Dermis microvascular lymphatic vessel endothelial cell (primary cell): ENCODE data around the gene SUPT6H. TPM values are rescaled to one million over a fixed set of nuclear protein-coding genes. Genes with fewer than 3 reads are reported as not detected.
"Not testable (repeated sequence)": the region's sequence is repeated elsewhere in the genome, so short reads cannot be mapped to it uniquely, and the experiment has no call there.

Source experiments
- DNase-seq, 2 donors: peaks; one replicate each; pipeline versions ENCODE4 v3.0.0 to v3.0.0-alpha.2; 2010; ENCODE audit warnings: low read depth in 2 of 2
- total RNA-seq: library from RNA; depleted of rRNA; stranded (reverse); fragments of >200 nt; gene quantifications from 2 replicates; pipeline ENCODE4 v1.2.1, GENCODE V29; 2014

SUPT6H gene
- total RNA-seq, 1 donor from 2014 or later: 37.5 TPM

DNA sequence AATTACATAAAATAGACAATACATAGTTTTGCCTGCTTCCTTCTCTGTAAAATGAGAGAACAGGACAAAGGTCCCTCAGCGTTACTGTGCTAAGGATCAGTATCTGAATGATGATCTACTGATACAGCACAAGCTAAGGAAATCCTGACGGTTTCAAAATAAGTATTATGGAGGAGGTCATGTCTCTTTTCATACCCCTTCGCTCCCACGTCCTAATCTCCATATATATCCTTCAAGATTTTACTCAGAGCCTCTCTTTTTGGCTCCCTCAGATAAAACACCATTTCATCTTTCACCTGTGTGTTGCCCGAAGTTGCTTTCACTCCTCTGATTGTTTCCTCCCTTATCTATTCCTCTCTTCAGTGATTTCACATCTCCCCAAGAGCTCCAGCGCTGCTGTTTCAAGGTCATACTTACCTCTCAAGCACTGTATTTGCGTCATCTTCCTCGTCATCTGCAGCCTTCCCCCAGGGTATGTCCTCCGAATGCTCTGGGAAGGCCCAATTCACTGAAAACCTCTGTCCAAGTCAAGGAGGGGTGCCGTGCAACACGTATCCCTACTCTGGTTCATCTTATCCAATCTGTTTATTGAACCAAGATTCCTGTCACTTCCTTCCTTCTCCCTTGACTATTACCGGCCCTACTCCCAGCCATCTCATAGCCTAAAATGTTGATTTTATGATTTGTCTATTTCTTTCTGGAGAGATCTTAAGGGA, 15.8 kb upstream of the SUPT6H start:
- DNase-seq: no peak

DNA sequence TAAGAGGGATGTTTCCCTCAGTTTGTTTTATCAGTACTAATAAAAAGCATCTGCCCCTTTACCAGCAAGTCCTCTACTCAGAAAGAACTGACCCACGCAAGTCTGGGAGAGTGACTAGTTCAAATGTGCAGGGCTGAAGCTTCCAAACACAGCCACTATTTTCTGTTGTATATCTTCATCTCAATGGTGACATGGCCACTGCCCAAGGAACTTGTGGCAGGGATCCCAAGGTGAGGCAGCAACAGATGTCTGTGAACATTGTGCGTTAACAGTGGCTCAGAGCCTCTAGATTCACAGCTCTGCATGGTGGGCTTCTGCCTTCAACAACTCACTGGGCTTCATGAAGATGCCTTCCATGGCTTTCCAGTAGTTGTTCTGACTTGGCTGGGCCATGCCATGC, 13.3 kb upstream of the SUPT6H start:
- DNase-seq: no peak

DNA sequence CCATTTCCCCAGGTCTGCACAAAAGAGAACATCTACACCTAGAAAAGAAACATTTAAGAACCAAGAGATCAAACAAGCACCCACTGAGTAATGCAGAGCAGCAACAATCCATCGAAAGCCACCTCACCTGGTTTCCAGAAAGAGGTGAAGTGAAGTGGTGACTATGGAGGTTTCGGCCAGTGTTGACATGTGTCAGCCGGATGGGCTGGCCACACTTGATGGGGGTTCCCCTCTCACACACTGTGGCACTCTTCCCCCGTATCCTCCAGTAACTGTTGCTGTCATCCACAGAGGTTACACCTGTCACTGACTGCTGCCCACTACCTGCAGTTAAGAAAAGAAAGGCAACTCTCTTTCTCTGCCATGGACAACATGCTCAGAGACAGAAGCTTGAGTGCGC, 6.8 kb upstream of the SUPT6H start:
- DNase-seq: no peak

- DNase-seq: no peak
These were observed 4.2 kb upstream of the SUPT6H start for GRCh38 chr17:28657756-28658155.

DNA sequence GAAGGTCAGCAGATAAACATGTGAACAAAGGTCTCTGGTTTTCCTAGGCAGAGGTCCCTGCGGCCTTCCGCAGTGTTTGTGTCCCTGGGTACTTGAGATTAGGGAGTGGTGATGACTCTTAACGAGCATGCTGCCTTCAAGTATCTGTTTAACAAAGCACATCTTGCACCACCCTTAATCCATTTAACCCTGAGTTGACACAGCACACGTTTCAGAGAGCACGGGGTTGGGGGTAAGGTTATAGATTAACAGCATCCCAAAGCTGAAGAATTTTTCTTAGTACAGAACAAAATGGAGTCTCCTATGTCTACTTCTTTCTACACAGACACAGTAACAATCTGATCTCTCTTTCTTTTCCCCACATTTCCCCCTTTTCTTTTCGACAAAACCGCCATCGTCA, 3.7 kb upstream of the SUPT6H start:
- DNase-seq: not testable (repeated sequence)

- not testable (repeated sequence) for DNase-seq
These were observed 3.1 kb upstream of the SUPT6H start for GRCh38 chr17:28658766-28659496.

DNA sequence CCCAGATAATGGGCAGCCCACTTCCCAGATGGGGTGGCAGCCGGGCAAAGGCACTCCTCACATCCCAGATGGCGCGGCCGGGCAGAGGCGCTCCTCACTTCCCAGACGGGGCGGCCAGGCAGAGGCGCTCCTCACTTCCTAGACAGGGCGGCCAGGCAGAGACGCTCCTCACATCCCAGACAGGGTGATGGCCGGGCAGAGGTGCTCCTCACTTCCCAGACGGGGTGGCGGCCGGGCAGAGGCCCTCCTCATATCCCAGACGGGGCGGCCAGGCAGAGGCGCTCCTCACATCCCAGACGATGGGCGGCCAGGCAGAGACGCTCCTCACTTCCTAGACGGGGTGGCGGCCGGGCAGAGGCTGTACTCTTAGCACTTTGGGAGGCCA, 2.5 kb upstream of the SUPT6H start:
- not testable (repeated sequence) for DNase-seq

- DNase-seq: no peak
These were observed 473 bp downstream of the SUPT6H start for GRCh38 chr17:28662527-28662829.

DNA sequence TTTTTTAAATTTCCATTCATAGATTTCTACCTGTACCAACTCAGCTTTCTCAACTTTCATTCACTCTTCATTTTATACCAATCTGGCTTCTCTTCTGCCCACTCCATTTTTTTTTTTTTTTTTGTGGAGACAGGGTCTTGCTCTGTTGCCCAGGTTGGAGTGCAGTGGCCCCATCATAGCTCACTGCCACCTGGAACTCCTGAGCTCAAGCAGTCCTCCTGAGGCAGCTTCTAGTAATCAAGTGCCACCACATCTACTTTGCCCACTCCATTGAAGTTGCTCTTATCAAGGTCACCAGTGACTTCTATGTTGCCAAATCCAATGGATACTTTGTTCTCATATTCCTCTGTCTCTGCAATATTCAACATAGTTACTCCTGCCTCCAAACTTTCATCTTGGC, 1.7 kb downstream of the SUPT6H start:
- DNase-seq: no peak

- DNase-seq: no peak
These were observed 4.0 kb downstream of the SUPT6H start for GRCh38 chr17:28665994-28666393.

GRCh38 chr17:28667870-28668269, 5.9 kb downstream of the SUPT6H start:
- no peak for DNase-seq

DNA sequence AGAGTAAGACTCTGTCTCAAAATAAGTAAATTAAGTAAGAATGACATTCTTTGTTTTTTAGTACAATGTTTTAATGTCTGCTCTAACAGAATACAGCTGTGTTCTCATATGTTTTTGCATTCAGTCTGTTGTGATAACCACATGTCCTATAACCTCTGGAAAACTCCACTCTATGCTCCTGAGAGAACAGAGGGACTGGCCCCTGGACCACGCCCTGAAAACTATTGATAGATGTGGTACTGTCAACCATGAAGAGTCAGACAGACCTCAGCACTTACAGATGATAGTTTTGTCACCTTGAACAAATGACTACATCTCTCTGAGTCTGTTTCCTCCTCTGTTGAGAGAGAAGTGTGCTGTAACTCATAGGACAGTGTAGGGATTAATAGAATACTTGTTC, 7.9 kb downstream of the SUPT6H start:
- DNase-seq: no peak

GRCh38 chr17:28675490-28675889, 13.5 kb downstream of the SUPT6H start:
- no peak for DNase-seq

- DNase-seq: no peak
These were observed 14.0 kb downstream of the SUPT6H start for GRCh38 chr17:28675980-28676379.

DNA sequence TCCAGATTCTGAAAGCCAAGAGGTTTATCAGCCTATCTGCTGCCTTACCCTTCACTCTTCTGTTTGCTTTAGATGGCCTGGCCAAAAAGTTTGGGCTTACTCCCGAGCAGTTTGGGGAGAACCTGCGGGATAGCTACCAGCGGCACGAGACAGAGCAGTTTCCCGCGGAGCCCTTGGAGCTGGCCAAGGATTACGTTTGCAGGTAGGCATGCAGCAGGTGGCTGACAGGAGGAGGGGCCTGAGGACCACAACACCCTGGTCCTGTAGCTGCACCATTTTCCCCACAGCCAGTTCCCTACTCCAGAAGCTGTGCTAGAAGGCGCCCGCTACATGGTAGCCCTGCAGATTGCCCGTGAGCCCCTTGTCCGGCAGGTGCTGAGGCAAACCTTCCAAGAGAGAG, 20.6 kb downstream of the SUPT6H start:
- no peak for DNase-seq

- DNase-seq: no peak
These were observed 23.0 kb downstream of the SUPT6H start for GRCh38 chr17:28684963-28685362.

GRCh38 chr17:28685366-28685765, 23.4 kb downstream of the SUPT6H start:
- no peak for DNase-seq

GRCh38 chr17:28686296-28686695, 24.3 kb downstream of the SUPT6H start:
- no peak for DNase-seq

- DNase-seq: no peak
These were observed 26.5 kb downstream of the SUPT6H start for GRCh38 chr17:28688481-28688880.

DNA sequence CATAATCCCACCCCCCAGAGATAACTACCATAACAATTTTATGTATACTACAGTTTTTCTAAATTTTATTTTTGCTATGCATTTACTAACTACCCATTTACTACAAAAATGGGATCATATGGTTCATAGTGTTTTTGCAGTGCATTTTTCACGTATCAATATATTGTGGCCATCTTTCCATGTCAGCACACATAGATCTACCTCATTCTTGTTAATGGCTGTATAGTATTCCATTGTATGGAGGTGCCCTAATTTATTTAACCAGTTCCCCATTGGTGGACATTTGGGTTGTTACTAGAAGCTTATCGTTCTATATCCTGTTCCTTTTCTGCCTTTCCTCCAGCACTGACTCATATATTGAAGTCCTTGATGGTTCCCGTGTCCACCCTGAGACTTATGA, 27.0 kb downstream of the SUPT6H start:
- DNase-seq: no peak

DNA sequence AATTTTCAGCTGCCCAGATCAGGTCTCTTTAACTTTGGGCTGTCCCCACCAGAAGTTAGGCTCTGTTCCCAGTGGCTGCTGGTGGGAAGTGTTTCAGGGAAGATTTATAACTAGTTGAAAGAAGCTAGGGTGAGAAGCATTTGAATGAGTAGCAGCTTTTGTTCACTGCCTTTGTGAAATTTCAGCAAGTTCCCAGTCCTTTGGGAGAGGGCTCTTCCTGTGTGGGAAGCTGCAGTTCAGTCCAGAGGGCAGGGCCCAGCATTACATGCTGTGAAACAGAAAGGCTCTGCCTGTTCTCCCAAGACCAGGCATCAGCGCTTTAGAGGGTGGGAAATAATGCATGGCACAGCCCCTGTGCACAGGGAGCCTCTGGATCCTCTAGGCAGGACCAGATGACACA, 31.9 kb downstream of the SUPT6H start:
- DNase-seq: no peak

- DNase-seq: no peak
These were observed 36.4 kb downstream of the SUPT6H start for GRCh38 chr17:28698253-28698941.

DNA sequence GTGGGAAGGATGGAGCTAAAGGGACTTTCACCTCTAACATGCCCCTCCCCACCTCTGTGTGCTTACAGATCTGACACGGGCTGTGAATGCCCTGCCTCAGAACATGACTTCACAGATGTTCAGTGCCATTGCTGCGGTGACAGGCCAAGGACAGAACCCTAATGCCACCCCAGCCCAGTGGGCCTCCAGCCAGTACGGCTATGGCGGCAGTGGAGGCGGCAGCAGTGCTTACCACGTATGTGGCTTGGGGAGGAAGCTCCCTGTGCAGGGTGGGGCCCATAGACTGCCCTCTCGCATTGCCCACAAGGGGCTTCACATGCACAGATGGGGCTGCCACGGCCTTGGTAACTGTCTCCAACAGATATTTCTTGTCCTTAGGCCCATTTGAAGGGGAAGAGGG, 38.3 kb downstream of the SUPT6H start:
- DNase-seq: no peak
